ENCODE results near the gene PSMB1. TPM values are rescaled to one million over a fixed set of nuclear protein-coding genes. Genes with fewer than 3 reads are reported as not detected.
"Not testable (repeated sequence)": the region's sequence is repeated elsewhere in the genome, so short reads cannot be mapped to it uniquely, and the experiment has no call there.

Gene PSMB1
- total RNA-seq, 1 donor from 2014 or later, result 117 TPM

GRCh38 chr6:170535004-170535403 lies 18.1 kb downstream of the PSMB1 start:
- no peaks in the 10 kb centered on the region for H3K27me3 ChIP-seq (ENCODE audit: low read depth)
- intact Hi-C loops (cut with DNase I), result no loop called here

GRCh38 chr6:170533792-170534191 lies 19.3 kb downstream of the PSMB1 start:
- intact Hi-C loops (cut with DNase I), result no loop called here
- Histone ChIP-seq H3K27me3 (ENCODE audit: low read depth) (no peaks in the 10 kb centered on the region), H3K36me3 (peaks cover 79% of the 10 kb centered on the region), H3K27ac (no peak overlapping the region), H3K9me3 (no peaks in the 10 kb centered on the region), H3K4me3 (no peak overlapping the region), H3K4me1 (no peaks in the 10 kb centered on the region)
- ATAC-seq, result no peak
- no peak for TF ChIP-seq CTCF (IDR thresholded peaks at IDR 0.05)
- no peak for DNase-seq

More at GRCh38 chr6:170535004-170535403, 18.1 kb downstream of the PSMB1 start:
- peaks cover 91% of the 10 kb centered on the region for H3K36me3 ChIP-seq
- no peak overlapping the region for H3K4me3 ChIP-seq
- H3K9me3 ChIP-seq, result no peaks in the 10 kb centered on the region
- ATAC-seq, result no peak
- DNase-seq, result no peak
- TF ChIP-seq CTCF (IDR thresholded peaks at IDR 0.05), result no peak
- H3K4me1 ChIP-seq, result no peaks in the 10 kb centered on the region
- H3K27ac ChIP-seq, result no peak overlapping the region

- H3K36me3 ChIP-seq, result peaks cover 71% of the 10 kb centered on the region
- no peak for TF ChIP-seq CTCF (IDR thresholded peaks at IDR 0.05)
- DNase-seq, result no peak
- H3K4me1 ChIP-seq, result no peaks in the 10 kb centered on the region
- H3K27ac ChIP-seq, result no peak overlapping the region
- intact Hi-C loops (cut with DNase I), result no loop called here
- H3K4me3 ChIP-seq, result no peak overlapping the region
- H3K27me3 ChIP-seq (ENCODE audit: low read depth), result no peaks in the 10 kb centered on the region
- no peaks in the 10 kb centered on the region for H3K9me3 ChIP-seq
- ATAC-seq, result no peak
Observed at GRCh38 chr6:170532867-170533488, 20.1 kb downstream of the PSMB1 start.

- no peaks in the 10 kb centered on the region for H3K27me3 ChIP-seq (ENCODE audit: low read depth)
- DNase-seq, result peak; percentile 68
- no peak overlapping the region for H3K4me3 ChIP-seq
- no peaks in the 10 kb centered on the region for H3K9me3 ChIP-seq
- H3K27ac ChIP-seq, result no peak overlapping the region
- peak; percentile 87 for TF ChIP-seq CTCF (IDR thresholded peaks at IDR 0.05)
- intact Hi-C loops (cut with DNase I), result no loop called here
- ATAC-seq, result peak; percentile 82 to 87
- H3K4me1 ChIP-seq, result no peaks in the 10 kb centered on the region
- peaks cover 41% of the 10 kb centered on the region for H3K36me3 ChIP-seq
Observed at GRCh38 chr6:170529839-170530469, 23.2 kb downstream of the PSMB1 start.

GRCh38 chr6:170527995-170528394 lies 25.1 kb downstream of the PSMB1 start:
- H3K27ac ChIP-seq; ATAC-seq; intact Hi-C loops (cut with DNase I); H3K27me3 ChIP-seq (ENCODE audit: low read depth); DNase-seq; H3K9me3 ChIP-seq; H3K4me3 ChIP-seq: not testable (repeated sequence)
- Histone ChIP-seq H3K4me1 (peaks cover 11% of the 10 kb centered on the region), H3K36me3 (peaks cover 21% of the 10 kb centered on the region)

GRCh38 chr6:170525795-170526194 lies 27.3 kb downstream of the PSMB1 start:
- TF ChIP-seq CTCF (IDR thresholded peaks at IDR 0.05), result no peak
- Histone ChIP-seq H3K4me1 (peaks cover 16% of the 10 kb centered on the region), H3K36me3 (no peaks in the 10 kb centered on the region), H3K9me3 (no peaks in the 10 kb centered on the region), H3K4me3 (no peak overlapping the region), H3K27me3 (ENCODE audit: low read depth) (no peaks in the 10 kb centered on the region), H3K27ac (no peak overlapping the region)
- intact Hi-C loops (cut with DNase I), result no loop called here
- DNase-seq, result no peak
- ATAC-seq, result no peak
